Activated CD4-positive, CD25-positive, alpha-beta regulatory T cell treated with anti-CD3 and anti-CD28 coated beads, Interleukin-2, amount 50 U/mL, for 24 hours (primary cell): Measurements from ENCODE around the gene SUGCT.
"Not testable (repeated sequence)": the region's sequence is repeated elsewhere in the genome, so short reads cannot be mapped to it uniquely, and the experiment has no call there.

Experiments used
- ATAC-seq, 2 donors: fragments of 150-1000 bp; cut with Tn5 transposase; one replicate each; pipeline ENCODE4 v1.10.0; 2021; ENCODE audit warnings: mild to moderate bottlenecking in 1 of 2, moderate library complexity in 1 of 2

The SUGCT gene

GRCh38 chr7:40202851-40203250 lies 68.0 kb downstream of the SUGCT start:
- no peak for ATAC-seq

GRCh38 chr7:40204581-40204980 lies 69.8 kb downstream of the SUGCT start:
- no peak for ATAC-seq

GRCh38 chr7:40205992-40206391 lies 71.2 kb downstream of the SUGCT start:
- no peak for ATAC-seq

GRCh38 chr7:40211276-40212003 lies 76.6 kb downstream of the SUGCT start:
- ATAC-seq: no peak

GRCh38 chr7:40213291-40213690 lies 78.5 kb downstream of the SUGCT start:
- ATAC-seq: no peak

- no peak for ATAC-seq
These were observed 79.1 kb downstream of the SUGCT start for GRCh38 chr7:40213856-40214255.

GRCh38 chr7:40218612-40219011 lies 83.8 kb downstream of the SUGCT start:
- ATAC-seq: not testable (repeated sequence)

- no peak for ATAC-seq
These were observed 85.1 kb downstream of the SUGCT start for GRCh38 chr7:40219917-40220316.

GRCh38 chr7:40220421-40220911 lies 85.7 kb downstream of the SUGCT start:
- ATAC-seq: no peak

- no peak for ATAC-seq
These were observed 87.0 kb downstream of the SUGCT start for GRCh38 chr7:40221836-40222235.

GRCh38 chr7:40223451-40224127 lies 88.8 kb downstream of the SUGCT start:
- no peak for ATAC-seq

GRCh38 chr7:40230101-40230500 lies 95.3 kb downstream of the SUGCT start:
- ATAC-seq: no peak

GRCh38 chr7:40231796-40232195 lies 97.0 kb downstream of the SUGCT start:
- no peak for ATAC-seq

- ATAC-seq: no peak
These were observed 97.6 kb downstream of the SUGCT start for GRCh38 chr7:40232242-40232893.

GRCh38 chr7:40234046-40234445 lies 99.2 kb downstream of the SUGCT start:
- no peak for ATAC-seq

GRCh38 chr7:40234666-40235065 lies 99.9 kb downstream of the SUGCT start:
- ATAC-seq: no peak

- ATAC-seq: no peak
These were observed 102.9 kb downstream of the SUGCT start for GRCh38 chr7:40237731-40238130.

- no peak for ATAC-seq
These were observed 105.0 kb downstream of the SUGCT start for GRCh38 chr7:40239755-40240303.

GRCh38 chr7:40243076-40243475 lies 108.3 kb downstream of the SUGCT start:
- no peak for ATAC-seq

GRCh38 chr7:40244226-40244625 lies 109.4 kb downstream of the SUGCT start:
- no peak for ATAC-seq

GRCh38 chr7:40248681-40249080 lies 113.9 kb downstream of the SUGCT start:
- no peak for ATAC-seq

GRCh38 chr7:40253444-40253843 lies 118.6 kb downstream of the SUGCT start:
- ATAC-seq: not testable (repeated sequence)

GRCh38 chr7:40263752-40264390 lies 129.1 kb downstream of the SUGCT start:
- ATAC-seq: no peak
